HL-60 (cell line): ENCODE measurements around the gene DIS3L2.

Source experiments
- DNase-seq, 2 experiments: peaks; one replicate each; pipeline ENCODE4 v3.0.0-alpha.2; 2010 to 2020; ENCODE audit warnings: low read depth in 1 of 2, low spot score in 1 of 2
- H3K27ac ChIP-seq: fragments of 250-450 bp; sonication (Bioruptor Pico); replicated peaks from 2 replicates; pipeline ENCODE4 v1.5.1; 2020; ENCODE audit warnings: mild to moderate bottlenecking, moderate library complexity
- H3K27me3 ChIP-seq: fragments of 250-450 bp; sonication (Bioruptor Pico); 2 replicates; pipeline ENCODE4 v1.5.1; 2021; ENCODE audit warnings: mild to moderate bottlenecking, moderate library complexity; ENCODE audit not compliant: insufficient read depth, poor library complexity, severe bottlenecking
- H3K4me3 ChIP-seq: replicated peaks from 2 replicates; pipeline ENCODE4 v1.5.1; 2011; ENCODE audit warnings: mild to moderate bottlenecking, control low read depth, low read length; ENCODE audit not compliant: insufficient read depth
- GABPA ChIP-seq: IDR thresholded peaks from 2 replicates; pipeline ENCODE4 v1.6.1; 2012; ENCODE audit warnings: low read depth
- POLR2AphosphoS5 ChIP-seq: IDR thresholded peaks from 2 replicates; pipeline ENCODE4 v1.6.1; 2012; ENCODE audit warnings: low read depth
- SPI1 ChIP-seq: IDR thresholded peaks from 2 replicates; pipeline ENCODE4 v1.6.1; 2012; ENCODE audit warnings: low read depth, mild to moderate bottlenecking, borderline replicate concordance
- TF ChIP-seq, protein P1 (sequence below): IDR thresholded peaks from one replicate; pipeline ENCODE4 v1.5.1; 2011; ENCODE audit warnings: low read length, control low read depth, inconsistent platforms; ENCODE audit not compliant: insufficient read depth
- TF ChIP-seq, protein P2 (sequence below): IDR thresholded peaks from 2 replicates; pipeline ENCODE4 v1.6.1; 2012; ENCODE audit warnings: low read depth; ENCODE audit not compliant: insufficient replicate concordance

Gene DIS3L2

DNA sequence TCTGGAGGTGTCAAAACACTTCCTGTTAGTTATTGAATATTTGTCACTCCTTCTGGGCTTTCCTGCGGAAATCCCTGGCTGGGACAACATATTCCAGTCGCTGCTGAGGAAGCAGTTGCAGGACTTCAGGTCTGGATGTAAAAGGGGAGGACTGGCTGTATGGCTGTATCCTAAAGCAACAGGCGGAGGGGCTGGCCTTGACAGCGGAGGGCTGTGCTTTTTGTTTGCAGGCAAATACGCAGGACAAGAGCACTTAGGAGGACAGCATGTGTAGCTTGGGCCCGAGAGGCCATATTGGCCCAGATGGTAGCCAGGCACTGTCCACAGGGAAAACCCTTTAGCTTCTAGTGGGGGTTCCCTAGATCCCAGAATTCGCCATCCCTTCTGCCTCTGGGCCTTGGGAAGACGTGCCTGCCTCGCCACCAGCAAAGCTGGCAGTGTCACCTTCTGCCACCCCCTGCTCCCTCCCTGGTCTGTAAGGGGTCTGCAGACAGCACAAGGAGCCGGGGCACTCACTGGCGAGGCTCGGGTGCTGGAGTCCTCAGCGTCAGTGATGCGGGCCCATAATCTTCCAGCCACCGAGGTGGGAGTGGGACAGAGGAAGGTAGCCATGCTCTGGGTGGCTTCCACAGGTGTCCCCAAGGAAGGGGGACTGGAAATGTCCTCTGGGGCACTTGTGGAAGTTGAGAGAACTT, 42.0 kb upstream of the DIS3L2 start:
- peaks cover 27% of the 10 kb centered on the region for H3K27me3 ChIP-seq
- H3K4me3 ChIP-seq: no peak overlapping the region
- no peak for TF ChIP-seq GABPA
- TF ChIP-seq, protein P1, sequence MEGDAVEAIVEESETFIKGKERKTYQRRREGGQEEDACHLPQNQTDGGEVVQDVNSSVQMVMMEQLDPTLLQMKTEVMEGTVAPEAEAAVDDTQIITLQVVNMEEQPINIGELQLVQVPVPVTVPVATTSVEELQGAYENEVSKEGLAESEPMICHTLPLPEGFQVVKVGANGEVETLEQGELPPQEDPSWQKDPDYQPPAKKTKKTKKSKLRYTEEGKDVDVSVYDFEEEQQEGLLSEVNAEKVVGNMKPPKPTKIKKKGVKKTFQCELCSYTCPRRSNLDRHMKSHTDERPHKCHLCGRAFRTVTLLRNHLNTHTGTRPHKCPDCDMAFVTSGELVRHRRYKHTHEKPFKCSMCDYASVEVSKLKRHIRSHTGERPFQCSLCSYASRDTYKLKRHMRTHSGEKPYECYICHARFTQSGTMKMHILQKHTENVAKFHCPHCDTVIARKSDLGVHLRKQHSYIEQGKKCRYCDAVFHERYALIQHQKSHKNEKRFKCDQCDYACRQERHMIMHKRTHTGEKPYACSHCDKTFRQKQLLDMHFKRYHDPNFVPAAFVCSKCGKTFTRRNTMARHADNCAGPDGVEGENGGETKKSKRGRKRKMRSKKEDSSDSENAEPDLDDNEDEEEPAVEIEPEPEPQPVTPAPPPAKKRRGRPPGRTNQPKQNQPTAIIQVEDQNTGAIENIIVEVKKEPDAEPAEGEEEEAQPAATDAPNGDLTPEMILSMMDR: no peak
- TF ChIP-seq, protein P2, sequence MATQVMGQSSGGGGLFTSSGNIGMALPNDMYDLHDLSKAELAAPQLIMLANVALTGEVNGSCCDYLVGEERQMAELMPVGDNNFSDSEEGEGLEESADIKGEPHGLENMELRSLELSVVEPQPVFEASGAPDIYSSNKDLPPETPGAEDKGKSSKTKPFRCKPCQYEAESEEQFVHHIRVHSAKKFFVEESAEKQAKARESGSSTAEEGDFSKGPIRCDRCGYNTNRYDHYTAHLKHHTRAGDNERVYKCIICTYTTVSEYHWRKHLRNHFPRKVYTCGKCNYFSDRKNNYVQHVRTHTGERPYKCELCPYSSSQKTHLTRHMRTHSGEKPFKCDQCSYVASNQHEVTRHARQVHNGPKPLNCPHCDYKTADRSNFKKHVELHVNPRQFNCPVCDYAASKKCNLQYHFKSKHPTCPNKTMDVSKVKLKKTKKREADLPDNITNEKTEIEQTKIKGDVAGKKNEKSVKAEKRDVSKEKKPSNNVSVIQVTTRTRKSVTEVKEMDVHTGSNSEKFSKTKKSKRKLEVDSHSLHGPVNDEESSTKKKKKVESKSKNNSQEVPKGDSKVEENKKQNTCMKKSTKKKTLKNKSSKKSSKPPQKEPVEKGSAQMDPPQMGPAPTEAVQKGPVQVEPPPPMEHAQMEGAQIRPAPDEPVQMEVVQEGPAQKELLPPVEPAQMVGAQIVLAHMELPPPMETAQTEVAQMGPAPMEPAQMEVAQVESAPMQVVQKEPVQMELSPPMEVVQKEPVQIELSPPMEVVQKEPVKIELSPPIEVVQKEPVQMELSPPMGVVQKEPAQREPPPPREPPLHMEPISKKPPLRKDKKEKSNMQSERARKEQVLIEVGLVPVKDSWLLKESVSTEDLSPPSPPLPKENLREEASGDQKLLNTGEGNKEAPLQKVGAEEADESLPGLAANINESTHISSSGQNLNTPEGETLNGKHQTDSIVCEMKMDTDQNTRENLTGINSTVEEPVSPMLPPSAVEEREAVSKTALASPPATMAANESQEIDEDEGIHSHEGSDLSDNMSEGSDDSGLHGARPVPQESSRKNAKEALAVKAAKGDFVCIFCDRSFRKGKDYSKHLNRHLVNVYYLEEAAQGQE: no peak
- TF ChIP-seq SPI1: no peak
- no peak for TF ChIP-seq POLR2AphosphoS5
- DNase-seq: no peak
- H3K27ac ChIP-seq: no peak overlapping the region

DNA sequence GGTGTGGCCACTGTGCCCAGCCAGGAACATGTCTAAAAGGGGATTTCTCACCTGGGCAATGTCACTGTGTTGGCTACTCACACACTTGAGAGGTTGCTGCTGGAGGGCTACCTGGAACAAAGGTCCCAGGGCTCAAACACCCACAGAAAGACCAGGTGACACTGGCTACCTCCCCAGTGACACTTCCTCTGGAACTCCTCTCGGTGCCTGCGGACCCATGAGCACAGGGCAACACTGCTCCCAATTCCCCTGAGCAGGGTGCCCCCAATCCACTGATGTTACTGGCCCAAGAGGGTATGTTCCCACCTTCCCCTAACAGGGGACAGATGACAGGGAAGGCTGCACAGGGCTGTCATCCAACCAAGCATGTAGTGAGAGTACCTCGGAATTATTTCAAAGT, 41.1 kb upstream of the DIS3L2 start:
- TF ChIP-seq, protein P1: no peak
- TF ChIP-seq GABPA: no peak
- TF ChIP-seq, protein P2: no peak
- no peak for TF ChIP-seq POLR2AphosphoS5
- TF ChIP-seq SPI1: no peak
- H3K27ac ChIP-seq: no peak overlapping the region
- no peak for DNase-seq
- H3K4me3 ChIP-seq: no peak overlapping the region
- H3K27me3 ChIP-seq: peaks cover 34% of the 10 kb centered on the region

DNA sequence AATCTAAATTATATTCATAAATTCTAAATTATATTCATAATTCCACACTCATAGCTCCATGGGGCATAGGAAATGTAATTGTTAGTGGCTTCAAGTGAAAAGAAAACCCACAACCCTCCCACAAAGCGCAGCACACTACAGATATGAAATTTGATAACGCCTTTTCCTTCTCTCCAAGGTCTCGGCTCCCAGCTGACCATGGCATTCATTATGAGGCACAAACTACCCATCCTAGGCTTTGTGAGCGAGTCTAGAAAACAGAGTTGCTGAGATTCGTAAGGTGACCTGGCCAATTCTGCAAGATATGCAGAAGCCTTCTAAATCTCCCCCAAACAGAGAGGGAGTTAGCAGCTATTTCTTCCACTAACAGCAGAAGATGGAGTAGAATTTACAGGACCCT, 40.7 kb upstream of the DIS3L2 start:
- DNase-seq: no peak
- no peak overlapping the region for H3K27ac ChIP-seq
- H3K4me3 ChIP-seq: no peak overlapping the region
- TF ChIP-seq, protein P2: no peak
- H3K27me3 ChIP-seq: peaks cover 35% of the 10 kb centered on the region
